Measurements from ENCODE around the gene PCLO.

DNA sequence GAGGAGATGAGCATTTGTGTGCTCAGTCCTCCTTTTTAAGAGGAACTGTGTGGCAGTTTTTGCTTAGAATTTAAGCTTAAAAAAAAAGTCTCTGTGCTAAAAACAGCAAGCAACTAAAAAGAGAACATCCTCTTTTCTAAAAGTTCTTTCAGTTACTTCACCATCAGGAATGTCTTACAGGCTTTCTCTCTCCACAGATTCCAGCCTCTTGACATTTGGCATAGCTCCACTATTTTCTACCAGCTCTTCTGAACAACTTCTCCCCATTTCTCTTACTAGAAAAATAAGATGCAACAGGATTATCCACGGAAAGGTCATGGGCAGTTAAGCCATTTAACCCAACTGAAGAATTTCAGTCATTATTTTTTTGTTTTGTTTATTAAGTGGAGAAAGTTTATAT lies 13.2 kb downstream of the PCLO start:
- TF ChIP-seq, protein P1, sequence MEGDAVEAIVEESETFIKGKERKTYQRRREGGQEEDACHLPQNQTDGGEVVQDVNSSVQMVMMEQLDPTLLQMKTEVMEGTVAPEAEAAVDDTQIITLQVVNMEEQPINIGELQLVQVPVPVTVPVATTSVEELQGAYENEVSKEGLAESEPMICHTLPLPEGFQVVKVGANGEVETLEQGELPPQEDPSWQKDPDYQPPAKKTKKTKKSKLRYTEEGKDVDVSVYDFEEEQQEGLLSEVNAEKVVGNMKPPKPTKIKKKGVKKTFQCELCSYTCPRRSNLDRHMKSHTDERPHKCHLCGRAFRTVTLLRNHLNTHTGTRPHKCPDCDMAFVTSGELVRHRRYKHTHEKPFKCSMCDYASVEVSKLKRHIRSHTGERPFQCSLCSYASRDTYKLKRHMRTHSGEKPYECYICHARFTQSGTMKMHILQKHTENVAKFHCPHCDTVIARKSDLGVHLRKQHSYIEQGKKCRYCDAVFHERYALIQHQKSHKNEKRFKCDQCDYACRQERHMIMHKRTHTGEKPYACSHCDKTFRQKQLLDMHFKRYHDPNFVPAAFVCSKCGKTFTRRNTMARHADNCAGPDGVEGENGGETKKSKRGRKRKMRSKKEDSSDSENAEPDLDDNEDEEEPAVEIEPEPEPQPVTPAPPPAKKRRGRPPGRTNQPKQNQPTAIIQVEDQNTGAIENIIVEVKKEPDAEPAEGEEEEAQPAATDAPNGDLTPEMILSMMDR (IDR thresholded peaks at IDR 0.05): no peak
- TF ChIP-seq POLR2A (IDR thresholded peaks at IDR 0.05) (no peak), POLR2AphosphoS5 (IDR thresholded peaks at IDR 0.05) (no peak)
